Gastrocnemius medialis (tissue), 4 donors: Measurements from ENCODE around the gene PLEKHO1. TPM values are rescaled to one million over a fixed set of nuclear protein-coding genes. Genes with fewer than 3 reads are reported as not detected.

Experiments
- ATAC-seq, 2 donors: fragments of 150-250 bp; one replicate each; pipeline ENCODE4 v1.9.1; 2016
- DNase-seq, 2 donors: peaks; one replicate each; pipeline ENCODE4 v3.0.0-alpha.2; 2019
- H3K27ac ChIP-seq, 4 donors: fragments of 200-600 bp; sonication (generic); 1 replicate in 1 of 4; 2 replicates in 3 of 4; pipeline ENCODE4 v1.5.1; 2016 to 2018; ENCODE audit warnings: mild to moderate bottlenecking in 2 of 4, moderate library complexity in 1 of 4
- H3K27me3 ChIP-seq, 3 donors: fragments of 200-600 bp; sonication (generic) in 2 of 3; 1 replicate in 1 of 3; 2 replicates in 2 of 3; pipeline versions ENCODE4 v1.5.1 to v1.6.0; 2016 to 2019; ENCODE audit warnings: mild to moderate bottlenecking in 1 of 3, moderate library complexity in 1 of 3
- H3K36me3 ChIP-seq, 2 donors: fragments of 200-600 bp; sonication (generic) in 1 of 2; one replicate each; pipeline ENCODE4 v1.5.1; 2017 to 2018
- H3K4me1 ChIP-seq, 2 donors: fragments of 200-600 bp; sonication (generic) in 1 of 2; one replicate each; pipeline ENCODE4 v1.5.1; 2016 to 2017; ENCODE audit warnings: mild to moderate bottlenecking in 2 of 2
- H3K4me3 ChIP-seq, 4 donors: fragments of 200-600 bp; sonication (generic) in 3 of 4; 1 replicate in 1 of 4; 2 replicates in 3 of 4; pipeline ENCODE4 v1.5.1; 2016 to 2019; ENCODE audit warnings: mild to moderate bottlenecking in 2 of 4
- H3K9me3 ChIP-seq, 3 donors: fragments of 200-600 bp; sonication (generic) in 2 of 3; 1 replicate in 1 of 3; 2 replicates in 2 of 3; pipeline ENCODE4 v1.5.1; 2016 to 2019
- POLR2A ChIP-seq, 2 donors: fragments of 450-650 bp; IDR thresholded peaks; one replicate each; pipeline ENCODE4 v1.6.1; 2017; ENCODE audit warnings: antibody characterized with exemption in 2 of 2, mild to moderate bottlenecking in 2 of 2, moderate library complexity in 2 of 2
- in situ Hi-C, 4 donors: fragments of 200-750 bp; cut with MboI; loops; one replicate each; pipeline versions ENCODE4 v1.15.0 to v1.8.0; 2017; ENCODE audit warnings: low sequenced_read_pairs in 4 of 4
- intact Hi-C: fragments of 100-400 bp; cut with DNase I; formaldehyde crosslinking; loops from one replicate; pipeline ENCODE4 v1.15.1; 2023; ENCODE audit warnings: low total_unique reads
- total RNA-seq, 4 donors: library from RNA; depleted of rRNA; stranded (reverse); fragments of >200 nt; gene quantifications; one replicate each; pipeline versions ENCODE4 v1.1.0 to v1.2.3, GENCODE V29; 2016
- TF ChIP-seq, protein P1 (sequence below), 5 experiments: fragments of 450-650 bp in 3 of 5; fragments of 200-600 bp in 2 of 5; sonication (generic) in 2 of 5; IDR thresholded peaks in 4 of 5; conservative IDR thresholded peaks in 1 of 5; 1 replicate in 4 of 5; 2 replicates in 1 of 5; pipeline ENCODE4 v1.5.1; 2016 to 2019; ENCODE audit warnings: antibody characterized with exemption in 5 of 5, mild to moderate bottlenecking in 3 of 5, moderate library complexity in 3 of 5

The PLEKHO1 gene
- total RNA-seq, 4 donors from 2014 or later: 24.3 to 57.7 (median 40.4) TPM

DNA sequence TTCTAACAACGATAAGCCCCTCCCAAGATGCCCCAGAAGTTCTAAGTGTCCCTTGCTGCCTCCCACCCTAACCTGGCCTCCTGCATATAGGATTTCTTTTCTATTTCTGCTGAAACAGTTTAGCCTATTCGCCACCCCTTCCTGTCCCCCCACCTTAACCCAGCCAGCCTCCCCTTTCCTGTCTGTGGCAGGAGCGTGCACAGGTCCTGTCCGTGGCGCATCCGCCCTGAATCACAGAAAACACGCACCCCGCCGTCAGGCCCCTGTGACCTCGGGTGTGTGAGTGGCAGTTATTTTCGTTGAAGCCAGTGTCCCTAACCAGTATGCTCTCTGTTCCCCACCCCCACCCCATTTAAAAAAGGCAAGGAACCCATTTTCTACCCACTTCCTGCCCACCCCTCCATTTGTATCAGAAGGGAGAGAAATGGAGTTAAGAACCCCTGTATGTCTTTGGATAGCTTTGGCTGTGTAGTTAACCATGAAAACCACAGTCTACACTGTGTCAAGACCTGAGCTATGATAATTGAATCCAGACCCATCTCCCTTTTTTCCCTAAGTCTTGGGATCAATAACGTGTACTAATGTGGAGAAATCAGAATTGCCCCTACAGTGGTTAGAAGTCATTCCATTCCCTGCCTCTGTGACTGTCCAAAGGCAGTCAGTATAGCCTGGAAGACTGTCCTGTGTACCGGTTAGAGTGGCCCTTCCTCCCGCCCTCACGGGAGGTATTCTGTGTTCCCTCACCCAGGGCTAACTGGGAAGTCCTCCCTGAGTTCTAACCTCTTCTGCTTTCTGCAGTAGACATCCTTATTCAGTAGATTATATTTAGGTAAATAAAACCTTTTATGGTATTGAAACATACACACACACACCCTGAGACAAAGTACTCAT, 1.8 kb downstream of the PLEKHO1 start:
- Histone ChIP-seq H3K27ac (peak overlapping the region; percentile 90 to 94 (median 90)), H3K9me3 (no peaks in the 10 kb centered on the region), H3K4me1 (peaks cover 24 to 44% of the 10 kb centered on the region in 2 donors), H3K36me3 (peaks cover 0 to 31% of the 10 kb centered on the region in 2 donors), H3K27me3 (no peaks in the 10 kb centered on the region), H3K4me3 (peak overlapping the region; percentile 84 to 91 (median 86))
- in situ Hi-C loops: no loop called here
- intact Hi-C loops: loop anchor here (5.0 kb wide), 1 partner anchor 84 kb away; the partner anchor contains the start of gene VPS45
- ATAC-seq (no peak), DNase-seq (no peak)
- TF ChIP-seq, protein P1, sequence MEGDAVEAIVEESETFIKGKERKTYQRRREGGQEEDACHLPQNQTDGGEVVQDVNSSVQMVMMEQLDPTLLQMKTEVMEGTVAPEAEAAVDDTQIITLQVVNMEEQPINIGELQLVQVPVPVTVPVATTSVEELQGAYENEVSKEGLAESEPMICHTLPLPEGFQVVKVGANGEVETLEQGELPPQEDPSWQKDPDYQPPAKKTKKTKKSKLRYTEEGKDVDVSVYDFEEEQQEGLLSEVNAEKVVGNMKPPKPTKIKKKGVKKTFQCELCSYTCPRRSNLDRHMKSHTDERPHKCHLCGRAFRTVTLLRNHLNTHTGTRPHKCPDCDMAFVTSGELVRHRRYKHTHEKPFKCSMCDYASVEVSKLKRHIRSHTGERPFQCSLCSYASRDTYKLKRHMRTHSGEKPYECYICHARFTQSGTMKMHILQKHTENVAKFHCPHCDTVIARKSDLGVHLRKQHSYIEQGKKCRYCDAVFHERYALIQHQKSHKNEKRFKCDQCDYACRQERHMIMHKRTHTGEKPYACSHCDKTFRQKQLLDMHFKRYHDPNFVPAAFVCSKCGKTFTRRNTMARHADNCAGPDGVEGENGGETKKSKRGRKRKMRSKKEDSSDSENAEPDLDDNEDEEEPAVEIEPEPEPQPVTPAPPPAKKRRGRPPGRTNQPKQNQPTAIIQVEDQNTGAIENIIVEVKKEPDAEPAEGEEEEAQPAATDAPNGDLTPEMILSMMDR (IDR thresholded peaks at IDR 0.05 in 4 of 5, conservative IDR thresholded peaks at IDR 0.05 in 1 of 5): no peak
- no peak for TF ChIP-seq POLR2A (IDR thresholded peaks at IDR 0.05)

DNA sequence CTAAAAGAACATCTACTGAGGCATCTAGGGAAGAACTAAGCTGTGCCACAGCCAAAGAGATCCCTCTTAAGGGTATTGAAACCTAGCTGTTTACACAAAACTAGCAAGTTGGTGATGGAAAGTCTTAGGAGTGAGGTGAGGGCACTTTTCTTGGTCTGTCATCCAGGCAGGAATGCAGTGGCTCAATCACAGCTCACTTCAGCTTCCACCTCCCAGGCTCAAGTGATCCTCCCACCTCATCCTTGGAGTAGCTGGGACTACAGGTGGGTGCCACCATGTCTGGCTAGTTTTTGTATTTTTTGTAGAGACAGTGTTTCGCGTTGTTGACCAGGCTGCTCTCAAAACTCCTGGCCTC, 2.4 kb downstream of the PLEKHO1 start:
- Histone ChIP-seq H3K36me3 (peaks cover 0 to 37% of the 10 kb centered on the region in 2 donors), H3K27ac (peak overlapping the region; percentile 90 to 94 (median 90)), H3K9me3 (no peaks in the 10 kb centered on the region), H3K4me3 (peak overlapping the region in 1 of 4 donors; percentile 84), H3K4me1 (peaks cover 24 to 44% of the 10 kb centered on the region in 2 donors), H3K27me3 (no peaks in the 10 kb centered on the region)
- ATAC-seq (no peak), DNase-seq (no peak)
- no peak for TF ChIP-seq POLR2A (IDR thresholded peaks at IDR 0.05)
- TF ChIP-seq, protein P1 (IDR thresholded peaks at IDR 0.05 in 4 of 5, conservative IDR thresholded peaks at IDR 0.05 in 1 of 5): no peak
- intact Hi-C loops (loop anchor here (5.0 kb wide), 1 partner anchor 85 kb away; the partner anchor contains the start of gene VPS45), in situ Hi-C loops (no loop called here)

DNA sequence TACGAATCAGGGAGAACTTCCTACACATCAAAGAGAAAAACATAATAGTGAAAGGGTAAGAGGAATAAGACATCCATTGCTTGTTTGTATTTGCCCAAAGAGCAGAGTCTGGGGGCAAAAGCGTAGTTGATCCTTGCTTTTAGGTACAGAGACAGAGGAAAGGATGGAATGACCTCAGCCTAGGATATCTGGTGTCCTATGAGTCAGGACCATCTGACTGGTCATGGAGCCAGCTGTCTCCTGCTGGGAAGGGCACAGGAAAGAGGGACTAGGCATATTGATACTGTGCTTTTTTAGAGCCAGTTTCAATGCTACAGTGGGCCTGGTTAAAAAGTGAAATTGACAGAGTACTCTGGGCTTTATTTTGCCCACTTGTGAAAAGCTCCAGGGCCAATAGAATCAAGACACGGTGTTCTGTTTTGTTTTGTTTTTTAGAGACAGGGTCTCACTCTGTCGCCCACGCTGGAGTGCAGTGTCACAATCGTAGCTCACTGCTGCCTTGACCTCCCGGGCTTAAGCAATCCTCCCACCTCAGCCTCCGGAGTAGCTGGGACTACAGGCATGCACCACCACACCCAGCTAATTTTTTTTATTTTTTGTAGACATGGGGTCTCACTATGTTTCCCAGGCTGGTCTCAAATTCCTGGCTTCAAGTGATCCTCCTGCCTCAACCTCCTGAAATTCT, 3.2 kb downstream of the PLEKHO1 start:
- TF ChIP-seq, protein P1 (IDR thresholded peaks at IDR 0.05 in 4 of 5, conservative IDR thresholded peaks at IDR 0.05 in 1 of 5): no peak
- peak in 1 of 2 donors; percentile 12 for TF ChIP-seq POLR2A (IDR thresholded peaks at IDR 0.05)
- intact Hi-C loops: loop anchor here (5.0 kb wide), 1 partner anchor 86 kb away; the partner anchor contains the start of gene VPS45

DNA sequence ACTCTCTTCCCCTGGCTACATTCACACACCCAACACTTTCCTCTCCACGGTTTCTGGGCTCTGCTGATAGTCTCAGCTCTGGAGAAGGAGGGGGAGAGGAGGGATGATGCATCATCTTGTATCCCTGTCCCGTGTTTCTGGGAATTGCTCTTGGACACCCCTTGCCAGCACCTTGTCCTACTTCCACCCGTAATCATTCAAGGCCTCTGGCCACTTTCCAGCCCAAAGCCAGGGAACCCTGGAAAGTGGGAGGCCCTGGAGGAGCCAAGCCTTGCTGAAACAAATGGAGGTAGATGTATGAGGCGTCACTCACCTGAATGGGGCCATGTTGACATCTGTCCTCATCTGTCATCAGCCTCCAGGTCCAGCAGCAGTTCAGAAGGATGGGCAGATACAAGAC, 4.4 kb downstream of the PLEKHO1 start:
- Histone ChIP-seq H3K9me3 (no peaks in the 10 kb centered on the region), H3K4me1 (peaks cover 24 to 35% of the 10 kb centered on the region in 2 donors), H3K27ac (peak overlapping the region; percentile 90 to 94 (median 90)), H3K36me3 (peaks cover 0 to 57% of the 10 kb centered on the region in 2 donors), H3K27me3 (no peaks in the 10 kb centered on the region), H3K4me3 (no peak overlapping the region)
- no peak for TF ChIP-seq POLR2A (IDR thresholded peaks at IDR 0.05)
- TF ChIP-seq, protein P1 (IDR thresholded peaks at IDR 0.05 in 4 of 5, conservative IDR thresholded peaks at IDR 0.05 in 1 of 5): no peak
- intact Hi-C loops (loop anchor here (5.0 kb wide), 1 partner anchor 87 kb away; the partner anchor contains the start of gene VPS45), in situ Hi-C loops (no loop called here)
- ATAC-seq (no peak), DNase-seq (no peak)

More for the DNA sequence above, 3.2 kb downstream of the PLEKHO1 start:
- Histone ChIP-seq H3K9me3 (no peaks in the 10 kb centered on the region), H3K4me3 (no peak overlapping the region), H3K27ac (peak overlapping the region; percentile 90 to 94 (median 90)), H3K36me3 (peaks cover 0 to 45% of the 10 kb centered on the region in 2 donors), H3K27me3 (no peaks in the 10 kb centered on the region), H3K4me1 (peaks cover 24 to 44% of the 10 kb centered on the region in 2 donors)
- DNase-seq: peak; percentile 39 to 72
- ATAC-seq: peak; percentile 70 to 74
- in situ Hi-C loops: no loop called here
